ENCODE data around the gene REM1.

GRCh38 chr20:31522731-31523130, 47.6 kb downstream of the REM1 start:
- TF ChIP-seq EZH2 (IDR thresholded peaks at IDR 0.05; ENCODE audit: insufficient read depth, poor library complexity, severe bottlenecking) (no peak), EZH2phosphoT487 (IDR thresholded peaks at IDR 0.05; ENCODE audit: insufficient read depth, low read depth) (no peak)

All from GM23248 (cell line).